ENCODE measurements around the gene TRIM9.
A peak's percentile ranks its signal among the peaks of the same experiment; 100 is the strongest.

Gene TRIM9

DNA sequence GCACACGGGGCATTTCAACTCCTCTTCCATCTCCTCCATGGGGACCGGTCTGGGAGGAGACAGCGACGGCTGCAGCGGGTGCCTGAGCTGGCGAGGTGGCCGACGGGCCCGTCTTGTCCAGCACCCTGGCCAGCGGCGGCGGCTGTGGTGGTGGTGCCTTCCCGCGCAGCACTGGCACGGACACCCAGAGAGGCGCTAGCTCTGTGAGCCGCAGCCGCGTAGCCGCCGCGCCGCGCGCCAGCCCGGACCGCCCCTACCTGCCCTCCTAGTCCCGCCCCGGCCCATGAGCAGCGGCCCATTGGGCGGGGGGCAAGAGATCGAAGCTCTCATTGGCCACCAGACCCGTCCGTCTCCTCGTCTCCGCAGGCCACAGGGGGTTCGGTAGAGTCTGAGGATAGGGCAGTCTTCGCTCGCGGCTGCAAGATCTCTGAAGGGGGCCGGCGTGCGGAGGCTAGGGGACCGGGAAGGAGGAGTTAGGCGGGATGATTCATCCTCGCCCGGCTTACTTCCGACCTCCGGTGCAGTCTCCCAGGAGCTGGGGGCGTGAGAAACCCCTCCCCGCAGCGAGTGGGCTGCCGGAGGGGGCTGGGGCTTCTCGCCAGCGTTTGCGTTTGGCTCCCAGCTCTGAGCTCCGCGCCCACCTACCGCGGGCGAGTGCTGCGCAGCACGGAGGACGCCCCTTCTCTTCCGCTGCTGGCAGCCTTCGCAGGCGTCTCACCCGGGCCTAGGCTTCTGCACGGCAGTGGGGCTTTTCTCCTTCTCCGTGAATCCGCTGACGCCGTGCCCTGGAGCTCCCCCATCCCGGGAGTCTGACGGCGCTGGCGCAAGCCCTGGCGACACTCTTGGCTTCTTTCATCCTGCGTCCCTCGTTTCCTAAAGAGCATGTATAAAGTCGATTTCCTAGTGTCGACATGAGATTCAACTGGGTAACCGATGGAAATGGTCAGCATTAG is at the start of gene TRIM9:
Gene TRIM9, minus strand, starts transcription at position 205 of the 953 bp plus-strand sequence. Its CDS starts 166 bp downstream, at position 39.
- POLR2A ChIA-PET, result no interaction called here
- TF ChIP-seq, protein P1, sequence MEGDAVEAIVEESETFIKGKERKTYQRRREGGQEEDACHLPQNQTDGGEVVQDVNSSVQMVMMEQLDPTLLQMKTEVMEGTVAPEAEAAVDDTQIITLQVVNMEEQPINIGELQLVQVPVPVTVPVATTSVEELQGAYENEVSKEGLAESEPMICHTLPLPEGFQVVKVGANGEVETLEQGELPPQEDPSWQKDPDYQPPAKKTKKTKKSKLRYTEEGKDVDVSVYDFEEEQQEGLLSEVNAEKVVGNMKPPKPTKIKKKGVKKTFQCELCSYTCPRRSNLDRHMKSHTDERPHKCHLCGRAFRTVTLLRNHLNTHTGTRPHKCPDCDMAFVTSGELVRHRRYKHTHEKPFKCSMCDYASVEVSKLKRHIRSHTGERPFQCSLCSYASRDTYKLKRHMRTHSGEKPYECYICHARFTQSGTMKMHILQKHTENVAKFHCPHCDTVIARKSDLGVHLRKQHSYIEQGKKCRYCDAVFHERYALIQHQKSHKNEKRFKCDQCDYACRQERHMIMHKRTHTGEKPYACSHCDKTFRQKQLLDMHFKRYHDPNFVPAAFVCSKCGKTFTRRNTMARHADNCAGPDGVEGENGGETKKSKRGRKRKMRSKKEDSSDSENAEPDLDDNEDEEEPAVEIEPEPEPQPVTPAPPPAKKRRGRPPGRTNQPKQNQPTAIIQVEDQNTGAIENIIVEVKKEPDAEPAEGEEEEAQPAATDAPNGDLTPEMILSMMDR (IDR thresholded peaks at IDR 0.05; ENCODE audit: insufficient read depth, low read length, missing control alignments), result no peak
- DNase-seq (ENCODE audit: low read depth, low spot score), result peak; percentile 17
- H3K4me3 ChIP-seq (ENCODE audit: low read depth, low read length), result peak within 1 kb of the TSS; percentile 59
- CTCF ChIA-PET, result interaction anchor here (0.6 to 1.6 kb wide), 2 partner anchors 23 to 132 kb away, joined by 3 read pairs; no protein-coding TSS in a partner anchor

DNA sequence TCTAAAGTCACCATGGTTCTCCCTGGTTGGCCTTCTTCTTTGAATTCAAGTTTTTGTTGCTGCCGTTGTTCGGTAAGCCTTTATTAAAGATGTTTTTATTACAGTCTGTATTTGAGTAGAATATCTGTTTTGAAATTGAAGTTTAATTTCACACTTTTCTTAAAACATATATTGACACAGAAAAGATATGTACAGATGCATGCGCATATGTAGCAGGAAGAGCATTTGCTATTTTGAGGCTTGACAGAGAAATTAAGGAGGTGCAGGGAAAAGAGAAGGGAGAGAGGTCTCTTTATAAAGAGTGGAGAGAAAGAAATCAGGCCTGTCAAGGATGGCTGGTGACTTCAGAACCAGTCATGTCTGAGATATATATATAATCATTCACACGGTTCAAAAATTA is 46.0 kb upstream of the TRIM9 start:
- no peak overlapping the region for H3K4me3 ChIP-seq (ENCODE audit: low read depth, low read length)
- POLR2A ChIA-PET, result no interaction called here
- CTCF ChIA-PET, result no interaction called here
- no peak for DNase-seq (ENCODE audit: low read depth, low spot score)
- TF ChIP-seq, protein P1 (IDR thresholded peaks at IDR 0.05; ENCODE audit: insufficient read depth, low read length, missing control alignments), result no peak

DNA sequence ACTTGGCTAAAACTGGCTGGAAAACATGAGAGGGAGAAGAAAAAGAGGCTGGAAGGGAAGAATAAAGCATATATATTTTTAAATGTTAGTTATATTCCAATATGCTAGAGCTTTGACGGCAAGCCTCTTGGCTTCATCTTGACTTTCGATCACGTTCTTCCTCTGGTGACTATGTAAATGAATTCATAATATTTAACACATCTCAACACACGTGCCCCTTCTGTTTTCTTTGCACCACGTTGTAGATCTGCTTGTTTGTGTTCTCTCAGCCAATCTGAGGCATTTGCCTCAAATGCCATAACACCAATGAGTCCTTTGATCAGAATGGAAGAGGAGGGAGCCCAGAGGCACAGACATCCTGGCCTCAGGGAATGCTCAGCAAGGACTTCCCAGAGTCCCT is 45.4 kb upstream of the TRIM9 start:
- POLR2A ChIA-PET, result no interaction called here
- TF ChIP-seq, protein P1 (IDR thresholded peaks at IDR 0.05; ENCODE audit: insufficient read depth, low read length, missing control alignments), result no peak
- CTCF ChIA-PET, result no interaction called here
- no peak for DNase-seq (ENCODE audit: low read depth, low spot score)
- H3K4me3 ChIP-seq (ENCODE audit: low read depth, low read length), result no peak overlapping the region

DNA sequence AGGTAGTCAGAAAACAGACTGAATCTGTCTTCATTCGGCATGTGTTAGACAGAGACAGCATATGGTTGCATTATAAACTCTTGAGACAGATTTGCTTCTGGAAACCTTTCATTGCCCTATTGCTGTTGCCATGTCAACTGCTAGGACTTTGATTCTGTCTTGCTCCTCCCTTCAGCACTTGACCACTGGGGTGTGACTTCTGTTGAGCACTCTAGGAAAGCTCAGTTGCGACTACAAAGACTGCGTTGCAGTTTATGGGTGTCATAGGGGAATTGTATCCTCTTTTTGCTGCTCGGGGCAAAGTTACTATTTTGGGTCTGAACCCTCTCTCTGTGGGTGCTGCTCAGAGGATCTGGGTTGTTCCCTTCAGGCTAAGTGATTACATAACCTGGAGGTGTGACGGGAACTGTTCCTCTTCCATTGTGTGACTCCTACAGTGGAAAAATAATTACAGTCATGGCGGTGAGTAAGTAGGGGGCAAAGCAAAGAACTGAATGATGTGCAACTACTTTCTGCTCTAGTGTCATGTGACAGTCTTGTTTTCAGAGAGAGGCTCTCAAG is 44.3 kb upstream of the TRIM9 start:
- DNase-seq (ENCODE audit: low read depth, low spot score), result no peak
- ChIA-PET POLR2A (no interaction called here), CTCF (interaction anchor here (1.2 kb wide), 1 partner anchor 19 kb away, joined by 3 read pairs; no protein-coding TSS in a partner anchor)
- TF ChIP-seq, protein P1 (IDR thresholded peaks at IDR 0.05; ENCODE audit: insufficient read depth, low read length, missing control alignments), result no peak
- no peak overlapping the region for H3K4me3 ChIP-seq (ENCODE audit: low read depth, low read length)

DNA sequence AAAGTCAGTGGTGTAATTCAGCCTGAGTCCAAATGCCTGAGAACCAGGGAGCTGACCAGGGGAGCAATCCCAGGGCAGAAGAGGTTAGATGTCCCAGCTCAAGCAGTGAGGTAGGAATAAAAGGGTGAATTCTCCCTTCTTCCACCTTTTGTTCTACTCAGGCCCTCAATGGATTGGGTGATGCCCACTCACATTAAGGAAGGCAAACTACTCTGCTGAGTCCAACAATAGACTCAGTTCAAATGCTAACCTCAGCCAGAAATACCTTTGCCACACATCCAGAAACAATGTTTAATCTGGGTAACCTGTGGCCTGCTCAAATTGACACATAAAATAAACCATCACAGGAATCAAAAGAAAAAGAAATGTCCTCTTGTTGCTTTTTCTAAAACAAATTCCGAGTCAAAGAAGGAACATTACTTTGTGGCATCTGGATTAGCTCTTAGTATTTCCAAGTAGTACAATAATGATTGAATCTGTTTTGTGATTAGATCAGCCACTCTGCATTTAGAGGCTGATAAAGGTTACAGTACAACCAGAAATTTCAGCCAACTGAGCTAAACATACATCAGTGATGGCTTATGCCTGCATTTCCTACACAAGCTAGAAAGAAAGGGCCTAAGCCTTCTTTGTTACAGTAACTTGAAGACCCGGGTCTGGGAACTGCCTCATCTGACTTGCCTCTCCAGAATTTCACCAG is 43.6 kb upstream of the TRIM9 start:
- H3K4me3 ChIP-seq (ENCODE audit: low read depth, low read length), result no peak overlapping the region
- TF ChIP-seq, protein P1 (IDR thresholded peaks at IDR 0.05; ENCODE audit: insufficient read depth, low read length, missing control alignments), result no peak
- ChIA-PET CTCF (interaction anchor here (0.5 to 1.2 kb wide), 2 partner anchors 20 to 278 kb away, joined by 3 read pairs; no protein-coding TSS in a partner anchor), POLR2A (no interaction called here)
- DNase-seq (ENCODE audit: low read depth, low spot score), result no peak

DNA sequence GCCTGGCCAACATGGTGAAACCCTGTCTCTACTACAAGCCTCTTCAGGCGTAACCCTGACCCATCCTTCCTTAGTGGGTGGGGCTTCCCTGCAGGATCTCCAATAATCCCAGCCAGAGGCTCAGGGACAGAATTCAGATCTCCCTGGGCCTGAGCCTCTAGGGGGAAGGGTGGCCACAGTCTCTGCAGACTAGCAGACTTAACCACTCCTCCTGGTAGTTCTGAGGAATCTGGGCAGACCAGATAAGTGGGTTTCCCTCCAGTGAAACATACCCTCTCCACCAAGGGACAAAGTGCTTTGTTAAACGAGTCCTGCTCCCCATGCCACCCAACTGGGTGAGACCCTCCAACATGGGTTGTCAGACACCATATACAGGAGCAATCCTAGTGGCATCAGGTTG is 36.6 kb upstream of the TRIM9 start:
- no peak for DNase-seq (ENCODE audit: low read depth, low spot score)
- ChIA-PET POLR2A (no interaction called here), CTCF (no interaction called here)
- TF ChIP-seq, protein P1 (IDR thresholded peaks at IDR 0.05; ENCODE audit: insufficient read depth, low read length, missing control alignments), result no peak
- H3K4me3 ChIP-seq (ENCODE audit: low read depth, low read length), result no peak overlapping the region

Data from AG04449 (cell line).